Sigmoid colon (tissue), 4 donors: Measurements from ENCODE around the gene SERINC5.

Experiments used
- CTCF ChIP-seq, 4 experiments: fragments of 450-650 bp in 3 of 4; fragments of 200-600 bp in 1 of 4; IDR thresholded peaks; one replicate each; pipeline ENCODE4 v1.5.1; 2016 to 2019; ENCODE audit warnings: antibody characterized with exemption in 4 of 4, mild to moderate bottlenecking in 3 of 4, moderate library complexity in 2 of 4
- POLR2A ChIP-seq, 2 donors: fragments of 450-650 bp; IDR thresholded peaks; one replicate each; pipeline ENCODE4 v1.6.1; 2016; ENCODE audit warnings: antibody characterized with exemption in 2 of 2, mild to moderate bottlenecking in 2 of 2, moderate library complexity in 2 of 2
- POLR2AphosphoS5 ChIP-seq, 4 donors: sonication (generic); formaldehyde crosslinking; IDR thresholded peaks; one replicate each; pipeline ENCODE4 v1.6.1; 2017; ENCODE audit warnings: antibody characterized with exemption in 4 of 4

- TF ChIP-seq POLR2A (IDR thresholded peaks at IDR 0.05) (no peak), CTCF (IDR thresholded peaks at IDR 0.05) (no peak), POLR2AphosphoS5 (IDR thresholded peaks at IDR 0.05) (no peak)
These were observed 44.5 kb downstream of the SERINC5 start for GRCh38 chr5:80211327-80211726.
